NCI-H446 (cell line): ENCODE data around the gene CBFB.
"Not testable (repeated sequence)": the region's sequence is repeated elsewhere in the genome, so short reads cannot be mapped to it uniquely, and the experiment has no call there.

Experiments used
- DNase-seq, 2 experiments: peaks; one replicate each; lab custom pipeline; 2025; lab: John Stamatoyannopoulos, UW

Gene CBFB

DNA sequence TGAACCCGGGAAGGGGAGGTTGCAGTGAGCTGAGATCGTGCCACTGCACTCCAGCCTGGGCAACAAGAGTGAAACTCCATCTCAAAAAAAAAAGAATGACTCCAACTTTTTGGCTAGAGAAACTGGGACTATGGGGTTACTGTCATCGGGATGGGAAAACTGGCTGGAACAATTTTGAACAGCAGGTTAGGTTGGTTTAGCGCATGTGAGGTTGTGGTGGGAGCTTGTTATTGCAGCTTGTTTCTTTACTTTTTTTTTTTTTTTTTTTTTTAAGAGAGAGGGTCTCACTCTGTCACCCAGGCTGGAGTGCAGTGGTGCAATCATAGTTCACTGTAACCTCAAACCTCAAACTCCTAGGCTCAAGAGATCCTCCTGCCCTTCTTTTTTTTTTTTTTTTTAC is 12.6 kb downstream of the CBFB start:
- not testable (repeated sequence) for DNase-seq

- no peak for DNase-seq
Measured at GRCh38 chr16:67043420-67043819, 14.5 kb downstream of the CBFB start.

GRCh38 chr16:67050796-67051195 is 21.8 kb downstream of the CBFB start:
- no peak for DNase-seq

GRCh38 chr16:67052399-67052798 is 23.4 kb downstream of the CBFB start:
- DNase-seq, result no peak

DNA sequence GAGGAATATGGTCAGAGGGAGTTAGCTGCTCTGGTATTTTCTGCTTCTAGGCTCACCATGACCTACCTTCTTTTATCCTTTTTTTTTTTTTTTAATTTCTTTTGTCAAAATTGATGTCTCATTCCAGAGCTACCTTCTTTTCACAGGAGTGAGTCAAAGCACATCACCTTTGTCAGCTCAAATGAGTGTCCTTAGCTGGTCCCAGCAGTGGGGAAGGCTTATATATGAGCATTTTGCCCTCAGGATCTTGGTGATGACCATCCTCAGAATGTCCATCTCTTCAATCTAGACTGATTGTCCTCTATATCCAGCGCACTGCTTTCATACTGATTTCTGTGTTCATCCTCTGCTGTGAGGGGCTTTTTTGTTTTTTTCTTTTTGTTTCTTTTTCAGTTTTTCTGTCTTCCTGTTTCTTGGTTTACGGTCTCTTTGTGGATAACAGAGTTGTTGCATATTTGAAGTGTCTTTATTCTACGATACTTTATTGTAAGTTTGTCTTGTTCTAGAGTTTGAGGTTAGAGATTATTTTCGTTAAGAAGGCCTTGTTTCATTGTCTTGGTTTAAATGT is 24.9 kb downstream of the CBFB start:
- no peak for DNase-seq

GRCh38 chr16:67054901-67055300 is 26.0 kb downstream of the CBFB start:
- no peak for DNase-seq

DNA sequence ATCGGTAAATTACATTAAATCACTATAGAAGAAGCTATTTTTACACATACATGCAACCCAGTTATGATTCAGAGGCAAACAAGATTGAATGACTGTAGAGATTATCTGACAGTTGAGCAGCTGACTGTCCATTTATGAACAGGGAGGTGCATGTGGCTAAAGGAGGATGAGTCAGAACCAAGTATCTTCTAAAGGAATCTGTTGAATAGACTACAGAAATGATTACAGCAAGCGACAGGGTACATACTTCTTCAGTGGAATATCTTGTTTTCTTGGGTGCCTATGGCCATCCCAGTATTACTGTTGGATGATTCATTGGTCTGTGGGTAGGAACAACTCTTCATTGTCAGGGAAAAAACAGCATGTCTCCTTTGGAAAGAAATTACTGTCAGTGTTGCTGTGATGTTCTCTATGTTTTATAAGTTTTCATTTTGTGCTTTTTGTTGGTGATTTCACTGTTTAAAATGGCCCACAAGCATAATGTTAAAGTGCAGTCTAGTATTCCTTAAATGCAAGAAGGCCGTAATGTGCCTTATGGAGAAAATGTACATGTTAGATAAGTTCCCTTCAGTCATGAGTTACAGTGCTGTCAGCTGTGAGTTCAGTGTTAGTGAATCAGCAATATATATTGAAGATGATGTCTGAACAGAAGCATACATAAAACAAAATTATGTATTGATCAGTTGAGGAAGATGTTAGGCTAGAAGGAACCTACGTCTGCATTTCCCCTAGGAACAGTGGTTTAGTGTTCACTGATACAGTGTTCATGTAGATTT is 27.0 kb downstream of the CBFB start:
- no peak for DNase-seq

DNA sequence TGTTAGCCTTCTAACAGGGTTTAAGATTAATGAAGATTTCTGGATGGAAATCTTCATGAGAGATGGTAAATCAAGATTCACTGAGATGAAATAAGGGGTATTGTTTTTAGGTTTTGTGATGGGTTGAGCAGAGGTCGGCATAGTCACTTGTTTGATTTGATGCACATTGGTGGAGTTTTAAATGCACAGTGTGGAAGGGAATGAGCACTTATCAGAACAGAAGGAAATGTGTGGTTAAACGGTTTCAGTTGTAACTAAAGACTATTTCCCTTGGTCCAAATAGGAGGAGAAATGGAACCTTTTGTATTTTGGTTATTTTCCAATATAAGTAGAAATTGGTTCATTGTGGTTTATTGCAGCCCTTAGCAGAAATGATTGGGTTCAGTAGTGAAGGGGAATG is 34.1 kb downstream of the CBFB start:
- no peak for DNase-seq

DNA sequence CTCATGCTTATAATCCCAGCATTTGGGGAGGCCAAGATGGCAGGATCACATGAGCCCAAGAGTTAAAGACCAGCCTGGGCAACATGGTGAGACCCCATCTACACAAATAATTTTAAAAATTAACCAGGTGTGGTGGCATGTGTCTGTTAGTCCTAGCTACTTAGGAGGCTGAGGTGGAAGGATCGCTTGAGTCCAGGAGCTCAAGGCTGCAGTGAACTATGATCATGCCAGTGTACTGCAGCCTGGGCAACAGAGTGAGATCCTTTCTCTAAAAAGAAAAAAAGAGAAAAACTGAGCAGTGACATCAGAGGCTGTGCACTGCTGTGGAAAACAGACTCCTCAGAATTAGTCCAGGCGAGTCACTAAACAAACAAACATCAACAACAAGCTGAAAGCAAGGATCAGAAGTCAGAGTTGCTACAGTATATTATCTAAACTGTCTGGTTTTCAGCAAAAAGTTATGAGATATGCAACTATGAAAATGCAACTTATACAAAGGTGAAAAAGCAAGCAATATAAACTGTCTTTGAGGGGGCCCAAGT is 39.3 kb downstream of the CBFB start:
- no peak for DNase-seq

DNA sequence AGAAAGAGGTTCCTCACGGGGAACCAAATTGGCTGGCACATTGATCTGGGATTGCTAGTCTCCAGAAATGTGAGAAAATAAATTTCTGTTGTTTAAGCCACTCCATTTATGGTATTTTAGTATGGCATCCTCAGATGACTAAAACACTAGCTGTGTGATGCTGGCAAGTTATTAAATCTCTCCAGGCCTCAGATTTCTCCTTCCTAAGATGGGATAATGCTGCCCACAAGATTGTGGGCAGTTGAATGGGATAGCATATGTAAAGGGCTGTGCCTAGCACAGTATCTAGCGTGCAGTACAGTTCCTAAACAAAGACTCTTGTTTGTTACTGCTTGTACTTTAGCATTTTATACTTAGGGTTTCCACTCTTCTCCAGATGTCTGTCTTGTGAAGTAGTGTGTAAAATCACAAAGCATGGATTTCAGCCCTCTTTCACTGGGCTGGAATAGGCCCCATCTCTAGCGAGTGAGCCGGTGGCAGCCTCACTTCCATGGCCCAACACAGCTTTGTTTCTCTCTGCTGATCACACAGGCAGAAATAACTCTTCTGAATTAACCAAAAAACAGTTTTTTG is 42.6 kb downstream of the CBFB start:
- no peak for DNase-seq

- DNase-seq, result no peak
Measured at GRCh38 chr16:67075331-67075730, 46.4 kb downstream of the CBFB start.

DNA sequence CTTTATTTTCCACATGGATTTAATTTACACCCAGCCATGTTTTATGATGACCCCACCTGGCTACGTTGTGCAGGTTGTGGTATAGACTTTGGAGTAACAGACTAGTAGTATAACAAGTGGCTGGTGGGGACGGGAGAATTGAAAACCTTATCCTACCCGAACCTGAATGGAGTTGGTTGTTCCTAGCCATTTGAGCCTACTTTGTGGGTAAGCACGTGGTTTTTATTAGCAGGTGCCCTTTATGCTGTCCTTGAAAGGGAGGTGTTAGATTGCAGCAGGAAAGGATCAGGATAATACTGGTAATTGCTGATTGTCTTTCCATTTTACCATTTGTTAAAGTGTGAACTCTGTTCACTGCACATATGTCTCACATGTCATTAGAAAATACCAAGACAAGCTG is 48.9 kb downstream of the CBFB start:
- no peak for DNase-seq

GRCh38 chr16:67082100-67082499 is 53.2 kb downstream of the CBFB start:
- DNase-seq, result no peak

DNA sequence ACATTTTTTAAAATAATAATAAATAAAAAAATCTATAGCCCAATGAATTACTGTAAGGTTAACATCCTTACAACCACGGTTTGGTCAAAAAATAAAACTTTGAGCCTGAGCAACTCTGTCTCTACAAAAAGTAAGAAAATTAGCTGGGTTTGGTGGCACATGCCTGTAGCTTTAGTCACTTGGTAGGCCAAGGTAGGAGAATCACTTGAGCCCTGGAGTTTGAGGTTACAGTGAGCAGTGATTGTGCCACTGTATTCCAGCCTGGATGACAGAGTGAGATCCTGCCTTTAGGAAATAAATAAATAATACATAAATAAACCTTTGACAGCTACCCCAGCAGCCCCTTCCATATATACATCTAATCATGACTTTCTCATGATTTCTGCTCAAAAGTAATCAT is 53.9 kb downstream of the CBFB start:
- DNase-seq, result no peak

- DNase-seq, result no peak
Measured at GRCh38 chr16:67084345-67085028, 55.5 kb downstream of the CBFB start.

DNA sequence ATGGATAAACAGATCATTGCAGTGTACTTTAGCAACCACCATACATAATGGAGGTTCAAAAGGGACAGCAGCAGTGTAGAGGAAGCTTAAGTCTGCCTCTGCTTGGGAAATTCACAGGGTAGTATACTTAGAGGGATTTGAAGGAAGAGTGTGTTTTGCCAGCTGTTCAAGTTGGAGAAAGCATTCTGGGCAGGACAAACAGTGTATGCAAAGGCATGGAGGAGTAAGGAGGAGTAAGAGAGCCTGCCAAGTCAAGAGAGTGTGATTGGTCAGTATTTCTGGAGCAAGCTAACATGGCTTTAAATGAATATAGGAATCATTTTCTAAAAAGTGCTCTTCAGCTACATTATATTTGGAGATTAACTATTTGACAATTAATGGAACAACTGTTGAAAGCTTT is 57.9 kb downstream of the CBFB start:
- DNase-seq, result no peak

- DNase-seq, result no peak
Measured at GRCh38 chr16:67087291-67087690, 58.3 kb downstream of the CBFB start.

DNA sequence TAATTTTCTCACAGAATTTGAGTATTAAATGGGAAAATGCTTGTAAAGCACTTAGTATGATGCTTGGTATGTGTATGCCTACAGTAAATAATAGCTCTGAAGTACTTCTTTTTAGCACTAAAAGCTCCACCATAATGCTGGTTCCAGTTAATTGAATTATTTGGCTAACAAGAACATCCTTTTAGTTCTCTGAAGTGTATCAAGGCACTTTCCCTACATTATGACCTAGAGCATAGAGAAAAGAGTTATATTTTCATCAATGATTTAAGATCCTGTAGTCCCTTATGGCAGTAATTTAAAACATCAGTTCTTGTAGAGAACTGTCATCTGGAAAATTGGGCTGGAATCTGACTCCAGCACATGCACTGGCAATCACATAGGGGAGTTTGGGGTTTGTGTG is 58.9 kb downstream of the CBFB start:
- DNase-seq, result no peak

DNA sequence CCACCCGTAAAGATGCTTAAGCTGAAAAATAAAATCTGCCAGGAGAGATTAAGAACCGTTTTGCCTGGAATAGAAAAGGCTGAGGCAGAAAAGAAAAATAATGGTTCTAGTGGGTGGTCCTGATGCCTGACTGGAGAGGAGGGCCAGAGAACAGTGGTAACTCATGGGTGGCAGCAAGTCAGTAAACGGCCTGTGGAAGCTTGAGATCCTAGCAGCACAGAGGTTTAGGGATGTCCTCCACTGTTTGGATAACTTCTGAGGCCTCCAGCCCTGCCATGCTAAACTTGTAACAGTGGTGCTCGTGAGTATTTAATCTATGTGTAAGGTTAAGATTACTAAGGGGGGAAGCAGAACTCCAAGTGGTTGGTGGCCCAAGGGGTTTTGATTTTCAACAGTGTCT is 59.6 kb downstream of the CBFB start:
- no peak for DNase-seq

DNA sequence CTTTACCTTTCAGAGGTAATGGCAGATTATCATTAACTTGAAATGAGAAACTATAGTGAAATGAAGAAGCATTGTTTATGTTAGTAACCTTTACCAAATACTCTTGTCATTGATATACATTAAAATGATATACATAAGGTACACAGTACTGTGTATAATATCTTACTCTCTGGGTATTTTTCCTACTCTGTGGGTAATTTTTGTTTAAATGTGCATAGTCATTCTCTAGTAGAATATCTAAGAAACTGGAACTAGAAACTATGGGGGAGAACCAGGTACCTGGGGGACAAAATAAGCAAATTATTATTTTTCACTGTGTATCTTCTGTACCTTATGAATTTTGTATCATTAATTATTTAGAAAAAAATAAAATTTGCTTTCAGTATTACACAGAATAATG is 60.2 kb downstream of the CBFB start:
- DNase-seq, result no peak

GRCh38 chr16:67091906-67092566 is 63.1 kb downstream of the CBFB start:
- no peak for DNase-seq

GRCh38 chr16:67093098-67093726 is 64.3 kb downstream of the CBFB start:
- DNase-seq, result no peak
